ENCODE data around the gene FCRL5.

The FCRL5 gene

GRCh38 chr1:157504646-157505045, 47.7 kb downstream of the FCRL5 start:
- TF ChIP-seq PRDM2 (tag by site-specific recombination; IDR thresholded peaks at IDR 0.05; ENCODE audit: borderline replicate concordance) (no peak), ZNF19 (tag by site-specific recombination; IDR thresholded peaks at IDR 0.05; ENCODE audit: low read depth) (no peak), HOXD13 (CRISPR knock-in tag; IDR thresholded peaks at IDR 0.05; ENCODE audit: borderline replicate concordance) (no peak), ZSCAN4 (tag by site-specific recombination; IDR thresholded peaks at IDR 0.05) (no peak), ZNF221 (tag by site-specific recombination; IDR thresholded peaks at IDR 0.05; ENCODE audit: borderline replicate concordance) (no peak), ZNF76 (tag by site-specific recombination; IDR thresholded peaks at IDR 0.05; ENCODE audit: borderline replicate concordance, low read depth) (no peak), TRIM28 (IDR thresholded peaks at IDR 0.05; ENCODE audit: borderline replicate concordance, low read length) (no peak), GFI1B (tag by site-specific recombination; IDR thresholded peaks at IDR 0.05) (no peak), ZNF2 (tag by site-specific recombination; IDR thresholded peaks at IDR 0.05) (no peak), KLF16 (tag by site-specific recombination; IDR thresholded peaks at IDR 0.05) (no peak), ZNF133 (tag by site-specific recombination; IDR thresholded peaks at IDR 0.05) (no peak), ZBTB20 (tag by site-specific recombination; IDR thresholded peaks at IDR 0.05) (no peak), ZNF114 (tag by site-specific recombination; IDR thresholded peaks at IDR 0.05) (no peak), ZNF202 (tag by site-specific recombination; IDR thresholded peaks at IDR 0.05; ENCODE audit: borderline replicate concordance) (no peak), ZNF510 (tag by site-specific recombination; IDR thresholded peaks at IDR 0.05; ENCODE audit: insufficient replicate concordance) (no peak), MYNN (tag by site-specific recombination; IDR thresholded peaks at IDR 0.05; ENCODE audit: borderline replicate concordance) (no peak), ZNF585B (tag by site-specific recombination; IDR thresholded peaks at IDR 0.05) (no peak), ZNF324 (tag by site-specific recombination; IDR thresholded peaks at IDR 0.05) (no peak)
- CTCF ChIA-PET: interaction anchor here (0.7 to 2.2 kb wide), 9 partner anchors 9 to 330 kb away, joined by 3 to 28 read pairs (median 4); no protein-coding TSS in a partner anchor
- H3K9me3 ChIP-seq (ENCODE audit: control insufficient read depth, insufficient read depth, low read depth, low read length): no peaks in the 10 kb centered on the region

GRCh38 chr1:157499521-157499920, 52.8 kb downstream of the FCRL5 start:
- CTCF ChIA-PET: interaction anchor here (0.5 to 1.0 kb wide), 6 partner anchors 10 to 456 kb away, joined by 3 to 5 read pairs (median 3); no protein-coding TSS in a partner anchor

More at GRCh38 chr1:157504646-157505045, 47.7 kb downstream of the FCRL5 start:
- Histone ChIP-seq H3K4me3 (ENCODE audit: low read depth, low read length) (no peak overlapping the region), H3K27ac (ENCODE audit: extremely low read depth, low read depth, low read length) (no peak overlapping the region), H3K4me1 (ENCODE audit: control insufficient read depth, insufficient read depth, low read length) (no peaks in the 10 kb centered on the region), H3K36me3 (ENCODE audit: control insufficient read depth in 2 of 2, insufficient read depth in 1 of 2, low read length in 2 of 2) (no peaks in the 10 kb centered on the region)
- POLR2A ChIA-PET: no interaction called here

More at GRCh38 chr1:157499521-157499920, 52.8 kb downstream of the FCRL5 start:
- TF ChIP-seq ZSCAN5A (tag by site-specific recombination; IDR thresholded peaks at IDR 0.05) (no peak), ZNF76 (tag by site-specific recombination; IDR thresholded peaks at IDR 0.05; ENCODE audit: borderline replicate concordance, low read depth) (no peak), ZNF211 (tag by site-specific recombination; IDR thresholded peaks at IDR 0.05; ENCODE audit: low read depth) (no peak), PRDM1 (tag by site-specific recombination; IDR thresholded peaks at IDR 0.05) (no peak), ZNF239 (tag by site-specific recombination; IDR thresholded peaks at IDR 0.05) (no peak), ZXDB (tag by site-specific recombination; IDR thresholded peaks at IDR 0.05) (no peak), ZNF510 (tag by site-specific recombination; IDR thresholded peaks at IDR 0.05; ENCODE audit: insufficient replicate concordance) (no peak)
- no peaks in the 10 kb centered on the region for H3K9me3 ChIP-seq (ENCODE audit: control insufficient read depth, insufficient read depth, low read depth, low read length)
- H3K4me3 ChIP-seq (ENCODE audit: low read depth, low read length): no peak overlapping the region
- no peak overlapping the region for H3K27ac ChIP-seq (ENCODE audit: extremely low read depth, low read depth, low read length)
- no peaks in the 10 kb centered on the region for H3K4me1 ChIP-seq (ENCODE audit: control insufficient read depth, insufficient read depth, low read length)
- POLR2A ChIA-PET: no interaction called here
- no peaks in the 10 kb centered on the region for H3K36me3 ChIP-seq (ENCODE audit: control insufficient read depth in 2 of 2, insufficient read depth in 1 of 2, low read length in 2 of 2)
